HCT116 (cell line): ENCODE results near the gene TAF3. TPM values are rescaled to one million over a fixed set of nuclear protein-coding genes. Genes with fewer than 3 reads are reported as not detected.

ENCODE experiments used
- ATAC-seq: fragments of 200-7000 bp; cut with Tn5 transposase; 2 replicates; pipeline ENCODE4 v1.9.1; 2020; ENCODE audit warnings: mild to moderate bottlenecking, moderate library complexity
- BruUV-seq: library from RNA; stranded (reverse); fragments of 400-500 nt; replicated peaks from 2 replicates; lab custom pipeline; 2021; lab: Mats Ljungman, UMichigan
- CTCF ChIA-PET: fragments of 300-600 bp; sonication (Branson Sonifier 250); formaldehyde crosslinking; loops from one replicate; lab custom pipeline; 2021; ENCODE audit warnings: antibody characterized with exemption; lab: Charles Lee
- POLR2A ChIA-PET: fragments of 300-600, 350-600 bp; sonication (Branson Sonifier 250); formaldehyde crosslinking; loops from one replicate; lab custom pipeline; 2021; ENCODE audit warnings: antibody characterized with exemption; lab: Charles Lee
- RAD21 ChIA-PET, 2 experiments: fragments of 300-600 bp; sonication (Branson Sonifier 250); formaldehyde crosslinking; loops; one replicate each; lab custom pipeline; 2023; ENCODE audit warnings: low total read pairs in 2 of 2; ENCODE audit not compliant: uncharacterized antibody in 2 of 2, unreplicated experiment in 2 of 2, low non-redundant PET in 1 of 2; lab: Charles Lee
- DNase-seq: peaks from one replicate; pipeline ENCODE4 v3.0.0-alpha.2; 2010; ENCODE audit warnings: low read depth, low spot score
- H2AFZ ChIP-seq: fragments of 200-600 bp; shearing (Covaris generic), sonication (generic); 2 replicates; pipeline ENCODE4 v1.6.1; 2017; ENCODE audit warnings: low read depth, mixed run types, mixed read lengths, antibody characterized with exemption, low read length; ENCODE audit not compliant: poor library complexity, severe bottlenecking
- H3K27ac ChIP-seq: 2 replicates; pipeline ENCODE4 v1.5.1; 2012; ENCODE audit warnings: low read depth, low read length
- H3K27me3 ChIP-seq: fragments of 200-600 bp; sonication (generic); 2 replicates; pipeline ENCODE4 v1.6.1; 2016; ENCODE audit warnings: mixed run types, low read length, mixed read lengths; ENCODE audit not compliant: insufficient read depth
- H3K36me3 ChIP-seq, 2 experiments: fragments of 200-500 bp in 1 of 2; fragments of 200-600 bp in 1 of 2; sonication (Bioruptor generic) in 1 of 2; sonication (generic) in 1 of 2; 2 replicates each; pipeline versions ENCODE4 v1.5.1 to v1.6.1; 2014 to 2016; ENCODE audit warnings: low read length in 2 of 2, inconsistent platforms in 1 of 2, mixed read lengths in 1 of 2, mixed run types in 1 of 2; ENCODE audit not compliant: insufficient read depth in 2 of 2, control insufficient read depth in 1 of 2
- H3K4me1 ChIP-seq, 2 experiments: fragments of 200-600 bp in 1 of 2; sonication (generic) in 1 of 2; 2 replicates each; pipeline versions ENCODE4 v1.5.1 to v1.6.1; 2012 to 2017; ENCODE audit warnings: low read length in 2 of 2, inconsistent platforms in 1 of 2, mild to moderate bottlenecking in 1 of 2, mixed read lengths in 1 of 2, mixed run types in 1 of 2, moderate library complexity in 1 of 2; ENCODE audit not compliant: insufficient read depth in 2 of 2, control insufficient read depth in 1 of 2
- H3K4me2 ChIP-seq: fragments of 200-600 bp; sonication (generic); 2 replicates; pipeline ENCODE4 v1.6.1; 2017; ENCODE audit warnings: mixed run types, low read length, mixed read lengths
- H3K4me3 ChIP-seq, 2 experiments: fragments of 200-600 bp in 1 of 2; sonication (generic) in 1 of 2; replicated peaks in 1 of 2; 2 replicates each; pipeline ENCODE4 v1.5.1; 2011 to 2016; ENCODE audit warnings: low read length in 2 of 2, control low read depth in 1 of 2, low read depth in 1 of 2, mild to moderate bottlenecking in 1 of 2, mixed read lengths in 1 of 2, mixed run types in 1 of 2
- H3K79me2 ChIP-seq: fragments of 200-600 bp; sonication (generic); 2 replicates; pipeline ENCODE4 v1.6.1; 2017; ENCODE audit warnings: mild to moderate bottlenecking, mixed run types, low read length, moderate library complexity, mixed read lengths; ENCODE audit not compliant: insufficient read depth
- H3K9ac ChIP-seq: fragments of 200-600 bp; sonication (generic); 2 replicates; pipeline ENCODE4 v1.6.1; 2016; ENCODE audit warnings: low read length, mixed read lengths
- H3K9me2 ChIP-seq: fragments of 200-600 bp; sonication (generic), shearing (Covaris generic); 2 replicates; pipeline ENCODE4 v1.6.1; 2017; ENCODE audit warnings: mixed run types, mild to moderate bottlenecking, moderate library complexity; ENCODE audit not compliant: insufficient read depth
- H3K9me3 ChIP-seq, 2 experiments: fragments of 200-500 bp in 1 of 2; fragments of 200-600 bp in 1 of 2; sonication (Bioruptor generic) in 1 of 2; sonication (generic) in 1 of 2; 2 replicates each; pipeline ENCODE4 v1.6.1; 2014 to 2017; ENCODE audit warnings: low read length in 2 of 2, mixed read lengths in 2 of 2, inconsistent platforms in 1 of 2, low read depth in 1 of 2, mild to moderate bottlenecking in 1 of 2, mixed run types in 1 of 2, moderate library complexity in 1 of 2; ENCODE audit not compliant: control insufficient read depth in 1 of 2, insufficient read depth in 1 of 2
- H4K20me1 ChIP-seq: fragments of 200-600 bp; sonication (generic), shearing (Covaris generic); 2 replicates; pipeline ENCODE4 v1.6.1; 2017; ENCODE audit warnings: mixed run types, mild to moderate bottlenecking, moderate library complexity; ENCODE audit not compliant: insufficient read depth
- ELF1 ChIP-seq: IDR thresholded peaks from 2 replicates; pipeline ENCODE4 v1.6.1; 2012; ENCODE audit warnings: low read depth, borderline replicate concordance
- JUND ChIP-seq: IDR thresholded peaks from 2 replicates; pipeline ENCODE4 v1.6.1; 2012
- POLR2A ChIP-seq: IDR thresholded peaks from 2 replicates; pipeline ENCODE4 v1.7.0; 2011; ENCODE audit warnings: borderline replicate concordance; ENCODE audit not compliant: insufficient read depth, insufficient read length; ENCODE audit errors: extremely low read depth
- RAD21 ChIP-seq: IDR thresholded peaks from 2 replicates; pipeline ENCODE4 v1.6.1; 2012; ENCODE audit warnings: low read depth, mild to moderate bottlenecking
- SIN3A ChIP-seq: IDR thresholded peaks from 2 replicates; pipeline ENCODE4 v1.6.1; 2012; ENCODE audit warnings: low read depth
- SP1 ChIP-seq: IDR thresholded peaks from 2 replicates; pipeline ENCODE4 v1.6.1; 2012; ENCODE audit warnings: low read depth
- TCF7L2 ChIP-seq: IDR thresholded peaks from 2 replicates; pipeline ENCODE4 v1.7.0; 2011; ENCODE audit warnings: borderline replicate concordance, inconsistent platforms; ENCODE audit not compliant: insufficient read depth, insufficient read length; ENCODE audit errors: extremely low read depth
- ZFX ChIP-seq: fragments of 450-650 bp; IDR thresholded peaks from 2 replicates; pipeline ENCODE4 v1.6.1; 2017
- intact Hi-C: fragments of 100-400 bp; cut with micrococcal nuclease; formaldehyde crosslinking; loops from 2 replicates; pipeline ENCODE4 v1.10.0; 2022
- total RNA-seq: library from RNA; stranded (reverse); gene quantifications from one replicate; pipeline ENCODE4 v1.2.1, GENCODE V29; 2021; ENCODE audit not compliant: unreplicated experiment
- TF ChIP-seq, protein P1 (sequence below), 3 experiments: fragments of 200-600 bp in 1 of 3; sonication (generic) in 1 of 3; IDR thresholded peaks in 2 of 3; conservative IDR thresholded peaks in 1 of 3; 2 replicates each; pipeline ENCODE4 v1.5.1; 2012 to 2017; ENCODE audit warnings: low read depth in 2 of 3, low read length in 2 of 3, antibody characterized with exemption in 1 of 3, borderline replicate concordance in 1 of 3, control low read depth in 1 of 3, mild to moderate bottlenecking in 1 of 3, mixed read lengths in 1 of 3, mixed run types in 1 of 3, moderate library complexity in 1 of 3; ENCODE audit not compliant: insufficient read depth in 1 of 3

TAF3 gene
- total RNA-seq, 1 experiment from 2014 or later = 8.0 TPM

DNA sequence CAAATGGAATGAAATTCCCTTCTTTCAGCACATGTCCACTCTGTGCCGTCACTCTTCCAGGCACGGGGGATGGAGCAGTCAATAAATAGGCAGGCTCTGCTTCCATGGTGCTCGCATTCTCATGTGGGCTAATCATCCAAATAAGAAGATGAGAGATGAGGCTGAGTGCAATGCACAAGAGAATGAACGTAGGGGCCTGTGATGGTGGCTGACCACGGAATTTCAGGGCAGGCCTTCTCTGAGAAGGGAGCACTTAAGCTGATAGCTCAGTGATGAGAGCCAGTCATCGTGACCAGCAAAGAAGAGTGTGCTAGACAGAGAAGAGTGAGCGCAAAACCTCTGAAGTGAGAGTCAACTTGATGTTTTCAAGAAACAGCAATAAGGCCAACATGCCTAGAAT, 47.9 kb downstream of the TAF3 start:
- ChIA-PET POLR2A (no interaction called here), RAD21 (no interaction called here), CTCF (no interaction called here)
- DNase-seq = no peak
- Histone ChIP-seq H3K9me2 (no peaks in the 10 kb centered on the region), H3K4me1 (no peaks in the 10 kb centered on the region), H4K20me1 (no peaks in the 10 kb centered on the region), H3K27me3 (no peaks in the 10 kb centered on the region), H3K4me3 (no peak overlapping the region), H3K9ac (no peak overlapping the region), H3K9me3 (peaks cover 11 to 13% of the 10 kb centered on the region in 2 experiments; a peak in 3 of 4 replicates), H2AFZ (no peak overlapping the region), H3K79me2 (no peaks in the 10 kb centered on the region; the same call in 1 of the 2 replicates), H3K36me3 (no peaks in the 10 kb centered on the region), H3K27ac (no peak overlapping the region), H3K4me2 (no peak overlapping the region)
- TF ChIP-seq ZFX = no peak
- TF ChIP-seq TCF7L2 = no peak
- no peak for TF ChIP-seq SIN3A
- no peak for TF ChIP-seq SP1
- no peak for ATAC-seq
- BruUV-seq = no TSS peak
- intact Hi-C loops = no loop called here

DNA sequence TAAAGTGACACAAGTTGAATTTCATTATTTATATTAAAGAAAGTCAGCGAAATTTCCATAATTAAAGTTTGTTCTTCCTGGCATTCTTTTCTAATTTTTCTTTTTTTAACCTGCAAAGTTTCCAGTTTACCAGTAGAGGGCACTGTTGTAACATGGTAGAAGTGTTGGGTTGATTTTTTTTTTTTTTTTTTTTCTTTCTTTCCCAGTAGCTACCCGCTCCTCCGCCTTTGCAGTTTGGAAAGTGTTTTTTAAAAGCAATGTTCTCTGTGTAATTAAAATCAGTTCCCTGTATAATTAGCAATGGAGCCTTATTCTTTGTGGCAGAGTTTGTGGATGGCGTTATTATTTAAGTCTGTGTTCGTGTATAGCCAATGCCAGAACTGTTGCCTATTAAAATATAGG, 53.7 kb downstream of the TAF3 start:
- H3K27ac ChIP-seq = no peak overlapping the region
- peak overlapping the region; percentile 13; the same call in 1 of the 2 replicates for H3K4me2 ChIP-seq
- TF ChIP-seq JUND (no peak), ELF1 (no peak), RAD21 (peak; percentile 70), POLR2A (no peak)
- TF ChIP-seq, protein P1, sequence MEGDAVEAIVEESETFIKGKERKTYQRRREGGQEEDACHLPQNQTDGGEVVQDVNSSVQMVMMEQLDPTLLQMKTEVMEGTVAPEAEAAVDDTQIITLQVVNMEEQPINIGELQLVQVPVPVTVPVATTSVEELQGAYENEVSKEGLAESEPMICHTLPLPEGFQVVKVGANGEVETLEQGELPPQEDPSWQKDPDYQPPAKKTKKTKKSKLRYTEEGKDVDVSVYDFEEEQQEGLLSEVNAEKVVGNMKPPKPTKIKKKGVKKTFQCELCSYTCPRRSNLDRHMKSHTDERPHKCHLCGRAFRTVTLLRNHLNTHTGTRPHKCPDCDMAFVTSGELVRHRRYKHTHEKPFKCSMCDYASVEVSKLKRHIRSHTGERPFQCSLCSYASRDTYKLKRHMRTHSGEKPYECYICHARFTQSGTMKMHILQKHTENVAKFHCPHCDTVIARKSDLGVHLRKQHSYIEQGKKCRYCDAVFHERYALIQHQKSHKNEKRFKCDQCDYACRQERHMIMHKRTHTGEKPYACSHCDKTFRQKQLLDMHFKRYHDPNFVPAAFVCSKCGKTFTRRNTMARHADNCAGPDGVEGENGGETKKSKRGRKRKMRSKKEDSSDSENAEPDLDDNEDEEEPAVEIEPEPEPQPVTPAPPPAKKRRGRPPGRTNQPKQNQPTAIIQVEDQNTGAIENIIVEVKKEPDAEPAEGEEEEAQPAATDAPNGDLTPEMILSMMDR (IDR thresholded peaks at IDR 0.05 in 2 of 3, conservative IDR thresholded peaks at IDR 0.05 in 1 of 3; ENCODE audit: borderline replicate concordance in 1 of 3, insufficient read depth in 1 of 3, low read depth in 2 of 3, low read length in 2 of 3) = peak; percentile 51 to 80 (median 57); a peak in 5 of 6 replicates

More for the DNA sequence above, 53.7 kb downstream of the TAF3 start:
- no TSS peak for BruUV-seq
- ChIA-PET RAD21 (interaction anchor here (0.6 to 1.0 kb wide), 3 partner anchors 347 to 894 kb away, joined by 3 to 6 read pairs (median 3); no protein-coding TSS in a partner anchor), CTCF (interaction anchor here (0.6 to 1.3 kb wide), 8 partner anchors 10 to 1430 kb away, joined by 3 to 15 read pairs (median 4); no protein-coding TSS in a partner anchor), POLR2A (no interaction called here)
- no peak for ATAC-seq
- Histone ChIP-seq H2AFZ (no peak overlapping the region), H3K4me3 (no peak overlapping the region; a peak in 1 of 4 replicates), H3K36me3 (no peaks in the 10 kb centered on the region), H4K20me1 (no peaks in the 10 kb centered on the region), H3K9me2 (no peaks in the 10 kb centered on the region), H3K9ac (no peak overlapping the region), H3K79me2 (no peaks in the 10 kb centered on the region; the same call in none of the 2 replicates), H3K4me1 (no peaks in the 10 kb centered on the region), H3K9me3 (no peaks in the 10 kb centered on the region), H3K27me3 (no peaks in the 10 kb centered on the region)
- intact Hi-C loops = loop anchor here (1.0 to 10.0 kb wide), 4 partner anchors 345 to 1430 kb away; no protein-coding TSS in a partner anchor
- DNase-seq = peak; percentile 0
